ENCODE results near the gene RAB31. TPM values are rescaled to one million over a fixed set of nuclear protein-coding genes. Genes with fewer than 3 reads are reported as not detected.
A peak's percentile ranks its signal among the peaks of the same experiment; 100 is the strongest.

Gene RAB31
- total and polyA plus RNA-seq, 5 donors: 9.1 to 42.3 (median 24.3) TPM

DNA sequence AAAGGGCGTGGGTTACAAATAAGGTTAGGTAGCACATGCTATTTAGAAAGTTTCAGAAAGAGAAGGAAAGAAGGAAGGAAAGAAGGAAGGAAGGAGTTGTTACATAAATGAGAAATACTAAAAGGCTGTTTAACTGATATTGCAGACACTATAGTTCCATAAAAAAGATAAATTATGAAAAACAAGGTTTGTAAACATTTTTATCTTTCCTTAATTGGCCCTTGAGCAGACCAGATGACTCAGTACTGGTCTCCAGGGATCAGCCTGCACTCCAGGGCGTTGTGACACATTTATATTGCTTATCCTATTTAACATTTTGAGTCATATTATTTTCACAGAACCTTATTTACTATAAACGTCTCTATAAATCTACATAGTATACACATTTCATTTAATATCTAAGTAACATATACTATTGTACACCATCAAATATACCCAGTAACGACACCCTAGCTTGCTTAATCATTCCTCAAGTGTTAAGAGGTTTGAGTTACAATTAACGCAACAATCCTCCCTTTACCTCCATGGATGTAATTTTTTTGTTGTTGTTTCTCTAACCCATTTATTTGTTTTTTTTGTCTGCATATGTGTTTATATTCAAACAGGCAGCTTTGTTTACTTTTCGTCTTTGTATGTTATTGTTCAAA, 2.8 kb upstream of the RAB31 start:
- no peak for DNase-seq
- H3K4me1 ChIP-seq (ENCODE audit: control insufficient read depth, insufficient read depth, low read length): no peaks in the 10 kb centered on the region

DNA sequence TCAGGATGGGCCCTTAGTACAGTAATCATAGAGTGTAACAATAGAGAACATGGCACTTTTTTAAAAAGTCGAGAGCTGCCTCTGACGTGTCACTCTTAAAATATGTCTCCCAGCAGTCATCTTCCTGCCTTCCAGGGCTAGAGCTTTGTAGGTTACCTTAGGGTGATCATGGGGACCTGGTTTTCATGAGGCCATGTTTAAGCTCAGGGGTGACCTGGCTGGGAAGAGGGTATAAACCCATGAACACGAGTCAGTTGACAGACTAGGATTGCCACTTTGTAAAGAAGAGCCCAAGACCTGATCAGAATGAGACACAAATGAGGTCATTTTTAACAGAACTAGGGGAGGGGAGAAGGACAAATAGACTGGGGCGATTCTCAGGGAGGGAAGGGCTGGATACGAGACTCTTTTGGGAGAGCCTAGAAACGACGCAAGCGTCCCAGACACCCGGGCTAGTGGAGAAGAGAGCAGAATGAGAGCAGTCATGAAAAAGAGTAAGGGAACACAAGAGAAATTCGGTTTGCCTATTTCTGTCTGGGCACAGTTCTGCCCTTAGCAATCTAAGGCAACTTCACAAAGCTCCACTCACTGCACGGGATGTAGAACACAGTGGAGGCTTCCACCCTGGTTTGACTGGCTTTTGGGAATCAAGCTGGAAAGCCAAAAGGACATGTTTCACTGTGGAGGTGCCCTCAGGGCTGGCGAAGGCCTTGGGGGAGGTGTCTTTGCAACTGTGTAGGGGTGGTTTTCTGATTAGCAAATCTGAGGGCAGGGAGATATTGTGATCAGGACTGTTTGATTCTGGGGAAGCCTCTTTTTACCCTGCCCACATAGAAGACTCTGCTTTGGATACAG, 1.8 kb upstream of the RAB31 start:
- Histone ChIP-seq H3K4me3 (ENCODE audit: low read length) (no peak overlapping the region), H3K4me1 (ENCODE audit: control insufficient read depth, insufficient read depth, low read length) (no peaks in the 10 kb centered on the region), H3K27me3 (ENCODE audit: control insufficient read depth, insufficient read depth) (no peaks in the 10 kb centered on the region), H3K9me3 (ENCODE audit: control insufficient read depth, low read length) (no peaks in the 10 kb centered on the region), H3K27ac (ENCODE audit: low read length) (no peak overlapping the region)
- no peak for DNase-seq
- intact Hi-C loops (cut with DNase I): loop anchor here in 1 of 4 donors (10.0 kb wide), 1 partner anchor 248 kb away; no protein-coding TSS in a partner anchor
- WGBS: 88% methylated on average over 12 of the region's 12 CpGs
- no peak for ATAC-seq

More for the DNA sequence above, 2.8 kb upstream of the RAB31 start:
- ATAC-seq: no peak
- WGBS: 70% methylated on average over 6 of the region's 6 CpGs
- Histone ChIP-seq H3K9me3 (ENCODE audit: control insufficient read depth, low read length) (no peaks in the 10 kb centered on the region), H3K4me3 (ENCODE audit: low read length) (no peak overlapping the region), H3K27ac (ENCODE audit: low read length) (no peak overlapping the region), H3K27me3 (ENCODE audit: control insufficient read depth, insufficient read depth) (no peaks in the 10 kb centered on the region)
- intact Hi-C loops (cut with DNase I): loop anchor here in 1 of 4 donors (10.0 kb wide), 1 partner anchor 249 kb away; no protein-coding TSS in a partner anchor

DNA sequence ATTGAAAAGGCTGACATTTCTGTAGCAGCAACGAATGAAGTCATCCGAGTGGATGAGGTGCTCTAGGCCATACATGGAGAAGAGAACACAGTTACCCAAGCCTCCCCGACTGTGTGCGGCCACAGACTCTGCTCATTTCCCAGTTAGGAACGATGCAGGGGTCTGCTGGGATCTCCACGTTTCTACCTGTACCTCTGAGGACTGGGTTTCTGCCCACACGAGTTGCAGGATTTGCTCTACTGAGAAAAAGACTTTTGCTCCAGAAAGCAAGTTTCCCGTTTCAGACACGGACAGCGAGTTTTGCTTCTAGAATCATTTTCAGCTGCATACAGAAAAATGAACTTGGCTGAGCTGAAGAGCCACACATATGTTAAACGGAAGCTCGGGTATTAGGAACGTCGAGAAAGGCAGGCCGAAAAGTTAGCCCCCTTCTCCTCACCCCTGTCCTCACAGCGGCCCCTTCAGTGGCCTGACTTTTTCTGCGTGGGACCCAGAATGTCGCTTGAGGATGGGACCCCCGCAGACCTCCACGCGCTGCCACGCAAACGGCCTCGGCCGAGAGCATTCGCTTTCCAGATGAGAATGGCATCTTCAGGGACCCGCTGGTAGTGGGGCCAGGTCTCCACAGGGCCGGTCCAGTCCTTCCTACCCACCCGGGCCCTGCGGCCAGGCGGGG, 582 bp upstream of the RAB31 start:
- Histone ChIP-seq H3K9me3 (ENCODE audit: control insufficient read depth, low read length) (no peaks in the 10 kb centered on the region), H3K27ac (ENCODE audit: low read length) (peak overlapping the region; percentile 40), H3K4me3 (ENCODE audit: low read length) (peak overlapping the region; percentile 71), H3K27me3 (ENCODE audit: control insufficient read depth, insufficient read depth) (no peaks in the 10 kb centered on the region), H3K4me1 (ENCODE audit: control insufficient read depth, insufficient read depth, low read length) (no peaks in the 10 kb centered on the region)
- no peak for DNase-seq
- intact Hi-C loops (cut with DNase I): loop anchor here in 1 of 4 donors (10.0 kb wide), 1 partner anchor 247 kb away; no protein-coding TSS in a partner anchor
- peak; percentile 19 to 24 for ATAC-seq
- WGBS: 13% methylated on average over 31 of the region's 31 CpGs

DNA sequence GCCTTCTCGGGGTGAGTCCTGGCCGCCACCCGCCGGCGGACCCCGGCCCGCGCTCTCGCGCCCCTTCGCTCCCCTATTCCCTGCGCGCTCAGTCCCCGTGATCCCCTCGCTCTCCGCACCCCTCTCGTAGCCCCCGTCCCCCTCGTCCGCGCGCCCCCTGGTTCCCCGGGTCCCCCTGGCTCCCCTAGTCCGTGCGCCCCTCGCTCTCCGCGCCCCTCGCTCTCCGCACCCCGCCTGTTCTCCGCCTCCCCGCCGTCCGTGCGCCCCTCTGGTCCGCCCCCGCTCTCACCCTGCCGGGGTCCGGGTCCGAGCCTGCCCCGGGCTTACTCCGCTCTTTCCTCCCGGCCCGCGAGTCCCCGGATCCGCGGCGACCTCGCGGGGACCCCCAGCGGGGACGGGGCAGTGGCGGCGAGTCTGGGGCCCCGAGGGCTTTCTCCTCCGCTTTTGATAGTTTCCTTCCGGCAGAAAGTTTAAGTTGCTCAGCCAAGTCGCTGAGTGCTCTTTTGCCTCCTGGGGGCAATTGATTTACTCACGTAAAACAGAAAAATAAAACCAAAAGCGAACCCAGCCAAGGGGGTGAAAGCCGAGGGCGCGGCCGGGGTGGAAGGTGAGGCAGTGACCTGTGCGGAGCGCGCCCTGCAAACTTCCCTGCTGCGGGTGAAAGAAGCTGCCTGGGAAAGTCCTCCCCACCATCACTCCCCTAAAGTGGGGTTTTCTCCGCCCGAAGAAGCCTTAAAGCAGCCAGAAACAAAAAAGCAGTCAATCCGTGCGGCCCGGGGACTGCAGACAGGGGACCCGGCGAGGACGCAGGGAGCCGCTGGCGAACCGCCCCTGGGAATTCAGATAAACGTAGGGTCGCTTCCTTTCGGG, 568 bp downstream of the RAB31 start:
- no peaks in the 10 kb centered on the region for H3K27me3 ChIP-seq (ENCODE audit: control insufficient read depth, insufficient read depth)
- H3K9me3 ChIP-seq (ENCODE audit: control insufficient read depth, low read length): no peaks in the 10 kb centered on the region
- DNase-seq: peak in 2 of 3 donors; percentile 60 to 73
- intact Hi-C loops (cut with DNase I): loop anchor here in 1 of 4 donors (10.0 kb wide), 1 partner anchor 246 kb away; no protein-coding TSS in a partner anchor
- peak; percentile 6 to 16 for ATAC-seq
- peak overlapping the region; percentile 71 for H3K4me3 ChIP-seq (ENCODE audit: low read length)
- 2% methylated on average over 84 of the region's 84 CpGs for WGBS
- H3K27ac ChIP-seq (ENCODE audit: low read length): peak overlapping the region; percentile 20
- H3K4me1 ChIP-seq (ENCODE audit: control insufficient read depth, insufficient read depth, low read length): no peaks in the 10 kb centered on the region

DNA sequence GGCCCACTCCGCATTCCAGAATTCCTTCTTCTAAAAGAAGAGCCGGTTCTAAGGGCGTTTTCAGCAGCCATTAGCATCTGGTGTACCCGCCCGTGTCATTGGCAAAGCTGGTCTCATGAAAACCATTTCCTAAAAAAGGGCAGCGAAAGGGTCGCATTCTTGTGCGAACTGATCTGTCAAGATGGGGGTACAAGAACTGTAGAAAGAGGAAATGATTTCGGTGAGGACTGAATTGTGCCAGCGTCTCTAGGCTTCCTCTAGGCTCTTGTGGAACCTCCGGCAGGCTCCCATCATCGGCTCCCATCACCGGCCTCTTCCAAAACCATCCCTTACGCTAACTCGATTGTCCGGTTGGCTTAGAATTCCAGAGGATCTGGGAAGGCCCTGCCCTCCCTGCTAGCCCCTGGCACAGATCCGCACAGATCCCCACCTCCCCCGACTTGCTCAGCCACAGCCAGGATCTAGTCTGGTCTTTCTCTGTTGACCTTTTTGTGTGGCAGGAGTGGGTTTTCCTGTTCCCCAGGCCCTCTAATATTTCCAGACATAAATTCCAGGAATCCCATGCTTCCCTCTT, 1.3 kb downstream of the RAB31 start:
- WGBS: 39% methylated on average over 18 of the region's 18 CpGs
- ATAC-seq (no peak), DNase-seq (peak in 2 of 3 donors; percentile 59 to 68)
- H3K27ac ChIP-seq (ENCODE audit: low read length): no peak overlapping the region
- H3K27me3 ChIP-seq (ENCODE audit: control insufficient read depth, insufficient read depth): no peaks in the 10 kb centered on the region
- intact Hi-C loops (cut with DNase I): loop anchor here in 1 of 4 donors (10.0 kb wide), 1 partner anchor 245 kb away; no protein-coding TSS in a partner anchor
- peak overlapping the region; percentile 71 for H3K4me3 ChIP-seq (ENCODE audit: low read length)
- no peaks in the 10 kb centered on the region for H3K9me3 ChIP-seq (ENCODE audit: control insufficient read depth, low read length)
- no peaks in the 10 kb centered on the region for H3K4me1 ChIP-seq (ENCODE audit: control insufficient read depth, insufficient read depth, low read length)

DNA sequence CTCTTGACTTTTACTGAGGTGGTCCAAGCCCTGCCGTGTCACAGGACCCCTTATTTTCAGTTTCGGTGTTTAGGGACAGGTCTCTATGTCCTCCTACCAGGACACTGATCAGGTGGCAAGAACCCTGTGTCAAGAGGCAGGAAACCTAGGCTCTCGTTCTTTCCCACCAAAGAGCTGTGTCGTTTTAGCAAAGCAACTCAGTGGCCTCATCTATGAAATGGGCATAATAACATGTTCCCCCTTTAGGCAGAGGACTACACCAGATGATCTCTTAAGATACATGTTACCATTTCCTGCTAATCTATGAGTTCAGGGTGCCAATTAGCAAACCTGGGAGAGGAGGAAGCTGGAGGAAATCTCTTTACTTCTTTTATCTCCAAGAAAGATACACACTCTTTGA, 1.9 kb downstream of the RAB31 start:
- H3K27me3 ChIP-seq (ENCODE audit: control insufficient read depth, insufficient read depth): no peaks in the 10 kb centered on the region
- H3K4me3 ChIP-seq (ENCODE audit: low read length): no peak overlapping the region
- WGBS: 87% methylated on average over 4 of the region's 4 CpGs
- ATAC-seq: no peak
- H3K4me1 ChIP-seq (ENCODE audit: control insufficient read depth, insufficient read depth, low read length): no peaks in the 10 kb centered on the region
- no peak overlapping the region for H3K27ac ChIP-seq (ENCODE audit: low read length)
- intact Hi-C loops (cut with DNase I): no loop called here
- DNase-seq: no peak
- no peaks in the 10 kb centered on the region for H3K9me3 ChIP-seq (ENCODE audit: control insufficient read depth, low read length)

DNA sequence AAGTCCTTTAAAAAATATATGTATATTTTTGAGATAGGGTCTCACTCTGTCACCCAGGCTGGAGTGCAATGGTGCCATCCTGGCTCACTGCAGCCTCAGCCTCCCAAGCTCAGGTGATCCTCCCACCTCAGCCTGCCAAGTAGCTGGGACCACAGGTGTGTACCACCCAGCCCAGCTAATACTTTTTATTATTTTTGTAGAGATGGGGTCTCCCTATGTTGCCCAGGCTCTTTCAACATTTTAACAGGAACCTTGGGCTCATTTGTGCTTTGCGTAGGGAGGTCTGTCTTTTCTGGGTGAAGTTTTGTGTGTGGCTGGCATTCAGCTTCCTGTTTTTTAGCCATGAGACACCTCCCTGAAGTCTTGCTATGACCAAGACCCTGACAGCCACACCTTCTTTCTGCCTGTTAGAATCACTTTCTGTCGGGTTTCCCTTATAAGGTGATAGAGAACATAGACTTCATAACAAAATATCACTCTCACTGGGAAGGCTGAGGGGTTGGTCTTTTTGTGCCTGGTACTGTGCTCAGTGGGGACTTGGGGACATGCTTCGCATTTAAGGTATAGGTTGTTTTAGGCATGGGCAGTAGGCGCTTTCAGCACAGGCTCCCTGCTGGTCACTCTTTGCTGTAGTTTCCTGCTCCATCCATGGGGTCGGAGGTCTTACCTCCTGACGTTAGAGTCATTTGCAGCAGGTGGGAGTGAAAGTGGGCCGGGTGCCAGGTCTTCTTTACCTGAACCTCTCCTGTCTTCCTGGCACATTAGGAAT, 3.4 kb downstream of the RAB31 start:
- H3K27me3 ChIP-seq (ENCODE audit: control insufficient read depth, insufficient read depth): no peaks in the 10 kb centered on the region
- intact Hi-C loops (cut with DNase I): no loop called here
- H3K27ac ChIP-seq (ENCODE audit: low read length): no peak overlapping the region
- WGBS: 77% methylated on average over 7 of the region's 7 CpGs
- no peak overlapping the region for H3K4me3 ChIP-seq (ENCODE audit: low read length)
- no peak for DNase-seq
- ATAC-seq: no peak
- H3K9me3 ChIP-seq (ENCODE audit: control insufficient read depth, low read length): no peaks in the 10 kb centered on the region
- H3K4me1 ChIP-seq (ENCODE audit: control insufficient read depth, insufficient read depth, low read length): no peaks in the 10 kb centered on the region

DNA sequence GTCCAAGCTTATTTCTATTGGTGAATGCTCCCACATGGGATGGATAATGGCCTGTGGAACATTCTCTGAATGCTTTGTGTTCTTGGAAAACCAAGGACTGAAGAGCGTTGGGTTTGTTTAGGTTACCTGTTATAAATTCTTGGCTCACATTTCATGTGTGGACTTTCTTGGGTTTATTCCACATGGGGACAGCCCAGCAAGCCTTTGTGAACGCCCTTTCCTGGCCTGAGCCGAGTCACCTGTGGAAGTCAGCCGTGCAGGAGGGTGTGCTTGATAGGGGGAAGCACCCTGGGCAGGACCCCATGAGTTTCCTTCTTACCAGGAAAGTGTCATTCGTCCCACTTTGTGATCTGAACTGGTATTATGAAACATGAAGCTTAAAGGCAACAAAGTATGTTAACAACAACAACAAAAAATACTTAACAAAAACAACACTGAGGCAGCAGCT, 4.1 kb downstream of the RAB31 start:
- no peak overlapping the region for H3K27ac ChIP-seq (ENCODE audit: low read length)
- no peaks in the 10 kb centered on the region for H3K27me3 ChIP-seq (ENCODE audit: control insufficient read depth, insufficient read depth)
- DNase-seq (no peak), ATAC-seq (no peak)
- H3K4me3 ChIP-seq (ENCODE audit: low read length): no peak overlapping the region
- 82% methylated on average over 5 of the region's 5 CpGs for WGBS
- no peaks in the 10 kb centered on the region for H3K9me3 ChIP-seq (ENCODE audit: control insufficient read depth, low read length)
- H3K4me1 ChIP-seq (ENCODE audit: control insufficient read depth, insufficient read depth, low read length): no peaks in the 10 kb centered on the region
- intact Hi-C loops (cut with DNase I): no loop called here

DNA sequence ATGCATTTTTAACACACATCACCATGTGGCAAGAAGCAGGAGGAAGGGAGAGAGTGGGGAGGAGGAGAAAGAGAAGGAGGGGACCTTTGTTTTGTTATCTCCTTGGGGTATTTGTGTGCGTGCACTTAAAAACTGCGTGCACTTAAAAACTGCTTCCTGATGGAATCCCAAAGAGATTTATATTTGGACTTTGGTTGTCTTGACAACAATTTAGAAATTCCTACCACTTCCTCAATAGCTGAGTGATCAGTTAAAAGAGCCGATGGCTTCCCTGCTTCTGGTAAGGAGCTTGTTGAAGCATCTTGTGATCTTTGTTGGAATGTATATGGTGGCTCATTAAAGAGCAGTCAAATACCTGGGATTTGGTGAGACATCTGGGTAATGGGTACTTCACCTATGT, 4.5 kb downstream of the RAB31 start:
- Histone ChIP-seq H3K27ac (ENCODE audit: low read length) (no peak overlapping the region), H3K27me3 (ENCODE audit: control insufficient read depth, insufficient read depth) (no peaks in the 10 kb centered on the region), H3K9me3 (ENCODE audit: control insufficient read depth, low read length) (no peaks in the 10 kb centered on the region), H3K4me1 (ENCODE audit: control insufficient read depth, insufficient read depth, low read length) (no peaks in the 10 kb centered on the region), H3K4me3 (ENCODE audit: low read length) (no peak overlapping the region)
- DNase-seq (no peak), ATAC-seq (no peak)
- intact Hi-C loops (cut with DNase I): no loop called here
- WGBS: 35% methylated on average over 3 of the region's 3 CpGs

Data from right cardiac atrium (tissue), 5 donors.